Fibroblast of lung (primary cell): ENCODE measurements around the gene ERBB4. TPM values are rescaled to one million over a fixed set of nuclear protein-coding genes. Genes with fewer than 3 reads are reported as not detected.

Source experiments
- DNase-seq, 2 donors: peaks; one replicate each; pipeline versions ENCODE4 v3.0.0 to v3.0.0-alpha.2; 2010; ENCODE audit warnings: low read depth in 2 of 2
- H2AFZ ChIP-seq: 2 replicates; pipeline ENCODE4 v1.5.1; 2012; ENCODE audit warnings: low read length, control low read depth, inconsistent platforms
- H3K27ac ChIP-seq: 2 replicates; pipeline ENCODE4 v1.5.1; 2011; ENCODE audit warnings: low read length, control low read depth; ENCODE audit not compliant: insufficient read depth
- H3K27me3 ChIP-seq: 2 replicates; pipeline ENCODE4 v1.5.1; 2011; ENCODE audit warnings: mild to moderate bottlenecking, low read length; ENCODE audit not compliant: control insufficient read depth, insufficient read depth
- H3K36me3 ChIP-seq: 2 replicates; pipeline ENCODE4 v1.5.1; 2011; ENCODE audit warnings: low read length; ENCODE audit not compliant: control insufficient read depth, insufficient read depth
- H3K4me1 ChIP-seq: 2 replicates; pipeline ENCODE4 v1.5.1; 2011; ENCODE audit warnings: low read length; ENCODE audit not compliant: control insufficient read depth, insufficient read depth; ENCODE audit errors: extremely low read depth
- H3K4me2 ChIP-seq: 2 replicates; pipeline ENCODE4 v1.5.1; 2011; ENCODE audit warnings: low read length, control low read depth; ENCODE audit not compliant: insufficient read depth; ENCODE audit errors: extremely low read depth
- H3K4me3 ChIP-seq, 4 experiments: fragments of 200-600 bp in 1 of 4; sonication (generic) in 1 of 4; replicated peaks in 1 of 4; 2 replicates each; pipeline ENCODE4 v1.5.1; 2011 to 2016; ENCODE audit warnings: low read length in 4 of 4, low read depth in 3 of 4, mild to moderate bottlenecking in 3 of 4, control low read depth in 2 of 4, inconsistent platforms in 1 of 4, mixed read lengths in 1 of 4; ENCODE audit not compliant: insufficient read depth in 1 of 4; ENCODE audit errors: control extremely low read depth in 1 of 4
- H3K79me2 ChIP-seq: 2 replicates; pipeline ENCODE4 v1.5.1; 2012; ENCODE audit warnings: mild to moderate bottlenecking, low read length, inconsistent platforms; ENCODE audit not compliant: control insufficient read depth, insufficient read depth
- H3K9ac ChIP-seq: 2 replicates; pipeline ENCODE4 v1.5.1; 2011; ENCODE audit warnings: mild to moderate bottlenecking, low read length, control low read depth; ENCODE audit not compliant: insufficient read depth
- H3K9me3 ChIP-seq: 2 replicates; pipeline ENCODE4 v1.5.1; 2012; ENCODE audit warnings: low read depth, low read length; ENCODE audit not compliant: control insufficient read depth, insufficient read depth
- H4K20me1 ChIP-seq: 2 replicates; pipeline ENCODE4 v1.5.1; 2011; ENCODE audit warnings: low read length; ENCODE audit not compliant: control insufficient read depth, insufficient read depth; ENCODE audit errors: extremely low read depth
- CTCF ChIP-seq, 2 donors: IDR thresholded peaks in 1 of 2; conservative IDR thresholded peaks in 1 of 2; 1 replicate in 1 of 2; 2 replicates in 1 of 2; pipeline ENCODE4 v1.5.1; 2011 to 2012; ENCODE audit warnings: low read length in 2 of 2, control low read depth in 1 of 2, inconsistent platforms in 1 of 2, low read depth in 1 of 2, mild to moderate bottlenecking in 1 of 2
- EZH2 ChIP-seq: IDR thresholded peaks from 2 replicates; pipeline ENCODE4 v1.5.1; 2012; ENCODE audit warnings: low read length, control low read depth, mild to moderate bottlenecking; ENCODE audit errors: missing control alignments
- polyA plus RNA-seq, 2 donors: library from polyadenylated mRNA; depleted of rRNA in 1 of 2; stranded (reverse) in 1 of 2; unstranded in 1 of 2; fragments of >200 nt; gene quantifications; 2 replicates each; pipeline ENCODE4 v1.2.1, GENCODE V29; 2011 to 2012; ENCODE audit warnings: missing spikeins in 1 of 2
- total RNA-seq: library from RNA; depleted of rRNA; stranded (reverse); fragments of >200 nt; gene quantifications from 2 replicates; pipeline ENCODE4 v1.2.1, GENCODE V29; 2014

The ERBB4 gene
- total and polyA plus RNA-seq, 2 donors (not counting 1 experiment from before 2014, with no cell fraction given), result 0.08 to 0.17 TPM

- no peaks in the 10 kb centered on the region for H3K9me3 ChIP-seq
- no peaks in the 10 kb centered on the region for H3K4me1 ChIP-seq
- no peaks in the 10 kb centered on the region for H4K20me1 ChIP-seq
- H3K27me3 ChIP-seq, result no peaks in the 10 kb centered on the region
- no peak overlapping the region for H2AFZ ChIP-seq
- H3K27ac ChIP-seq, result no peak overlapping the region
- no peak overlapping the region for H3K9ac ChIP-seq
- H3K79me2 ChIP-seq, result no peaks in the 10 kb centered on the region
- H3K4me3 ChIP-seq, result no peak overlapping the region
- no peak for DNase-seq
- no peak for TF ChIP-seq EZH2
- TF ChIP-seq CTCF (conservative IDR thresholded peaks at IDR 0.05 in 1 of 2, IDR thresholded peaks at IDR 0.05 in 1 of 2; ENCODE audit: low read depth in 1 of 2, low read length in 2 of 2), result no peak
- H3K4me2 ChIP-seq, result no peak overlapping the region
- no peaks in the 10 kb centered on the region for H3K36me3 ChIP-seq
Observed at GRCh38 chr2:212099658-212100057, 438.9 kb downstream of the ERBB4 start.

GRCh38 chr2:212098966-212099365 is 439.6 kb downstream of the ERBB4 start:
- H3K4me3 ChIP-seq, result no peak overlapping the region
- no peaks in the 10 kb centered on the region for H4K20me1 ChIP-seq
- no peaks in the 10 kb centered on the region for H3K79me2 ChIP-seq
- no peak overlapping the region for H2AFZ ChIP-seq
- H3K27ac ChIP-seq, result no peak overlapping the region
- no peaks in the 10 kb centered on the region for H3K4me1 ChIP-seq
- no peaks in the 10 kb centered on the region for H3K27me3 ChIP-seq
- DNase-seq, result no peak
- H3K9ac ChIP-seq, result no peak overlapping the region
- H3K36me3 ChIP-seq, result no peaks in the 10 kb centered on the region
- H3K9me3 ChIP-seq, result no peaks in the 10 kb centered on the region
- no peak overlapping the region for H3K4me2 ChIP-seq
- TF ChIP-seq CTCF (conservative IDR thresholded peaks at IDR 0.05 in 1 of 2, IDR thresholded peaks at IDR 0.05 in 1 of 2; ENCODE audit: low read depth in 1 of 2, low read length in 2 of 2) (no peak), EZH2 (no peak)

GRCh38 chr2:212097001-212097400 is 441.6 kb downstream of the ERBB4 start:
- Histone ChIP-seq H3K9ac (no peak overlapping the region), H2AFZ (no peak overlapping the region), H3K4me2 (no peak overlapping the region), H3K36me3 (no peaks in the 10 kb centered on the region), H3K27me3 (no peaks in the 10 kb centered on the region), H3K27ac (no peak overlapping the region), H3K9me3 (no peaks in the 10 kb centered on the region), H4K20me1 (no peaks in the 10 kb centered on the region), H3K79me2 (no peaks in the 10 kb centered on the region), H3K4me3 (no peak overlapping the region), H3K4me1 (no peaks in the 10 kb centered on the region)
- no peak for DNase-seq
- TF ChIP-seq EZH2 (no peak), CTCF (conservative IDR thresholded peaks at IDR 0.05 in 1 of 2, IDR thresholded peaks at IDR 0.05 in 1 of 2; ENCODE audit: low read depth in 1 of 2, low read length in 2 of 2) (no peak)
